Measurements from ENCODE around the gene MAD1L1.
A peak's percentile ranks its signal among the peaks of the same experiment; 100 is the strongest.

The MAD1L1 gene

GRCh38 chr7:1944619-1945210 is 288.0 kb downstream of the MAD1L1 start:
- no peak for DNase-seq

GRCh38 chr7:1943933-1944618 is 288.7 kb downstream of the MAD1L1 start:
- DNase-seq, result no peak

GRCh38 chr7:1943326-1943725 is 289.4 kb downstream of the MAD1L1 start:
- no peak for DNase-seq

GRCh38 chr7:1942941-1943289 is 289.8 kb downstream of the MAD1L1 start:
- no peak for DNase-seq

- DNase-seq, result no peak
These were observed 290.4 kb downstream of the MAD1L1 start for GRCh38 chr7:1942243-1942940.

- no peak for DNase-seq
These were observed 291.1 kb downstream of the MAD1L1 start for GRCh38 chr7:1941464-1942242.

GRCh38 chr7:1940863-1941262 is 291.9 kb downstream of the MAD1L1 start:
- peak; percentile 67 for DNase-seq

- peak; percentile 80 for DNase-seq
These were observed 292.4 kb downstream of the MAD1L1 start for GRCh38 chr7:1940402-1940786.

GRCh38 chr7:1939434-1940401 is 293.0 kb downstream of the MAD1L1 start:
- no peak for DNase-seq

GRCh38 chr7:1938788-1939433 is 293.8 kb downstream of the MAD1L1 start:
- no peak for DNase-seq

GRCh38 chr7:1937252-1937605 is 295.5 kb downstream of the MAD1L1 start:
- no peak for DNase-seq

- no peak for DNase-seq
These were observed 296.1 kb downstream of the MAD1L1 start for GRCh38 chr7:1936531-1937251.

GRCh38 chr7:1936006-1936310 is 296.8 kb downstream of the MAD1L1 start:
- DNase-seq, result no peak

- DNase-seq, result no peak
These were observed 297.4 kb downstream of the MAD1L1 start for GRCh38 chr7:1935176-1936005.

GRCh38 chr7:1934756-1935155 is 298.0 kb downstream of the MAD1L1 start:
- DNase-seq, result no peak

GRCh38 chr7:1934017-1934416 is 298.7 kb downstream of the MAD1L1 start:
- DNase-seq, result no peak

- DNase-seq, result no peak
These were observed 299.5 kb downstream of the MAD1L1 start for GRCh38 chr7:1933066-1933750.

GRCh38 chr7:1931951-1932270 is 300.8 kb downstream of the MAD1L1 start:
- no peak for DNase-seq

- DNase-seq, result no peak
These were observed 301.3 kb downstream of the MAD1L1 start for GRCh38 chr7:1931256-1931950.

Measured in GDM1 (cell line).